Immature natural killer cell (primary cell): ENCODE measurements around the gene PRKG1. TPM values are rescaled to one million over a fixed set of nuclear protein-coding genes. Genes with fewer than 3 reads are reported as not detected.
A peak's percentile ranks its signal among the peaks of the same experiment; 100 is the strongest.

Experiments
- DNase-seq, 3 donors: peaks; one replicate each; pipeline ENCODE4 v3.0.0; 2022; ENCODE audit warnings: mixed read lengths in 1 of 3
- H3K27ac Mint-ChIP-seq, 6 donors: one replicate each; pipeline ENCODE4 v1.8.0; 2020; ENCODE audit warnings: mixed read lengths in 6 of 6, mild to moderate bottlenecking in 5 of 6, inconsistent platforms in 4 of 6, moderate library complexity in 3 of 6
- H3K27me3 Mint-ChIP-seq, 3 donors: one replicate each; pipeline ENCODE4 v1.8.0; 2020 to 2021; ENCODE audit warnings: low read depth in 3 of 3, mild to moderate bottlenecking in 3 of 3, mixed read lengths in 3 of 3, moderate library complexity in 3 of 3, inconsistent platforms in 1 of 3
- H3K36me3 Mint-ChIP-seq, 3 donors: one replicate each; pipeline ENCODE4 v1.8.0; 2020; ENCODE audit warnings: mixed read lengths in 3 of 3, inconsistent platforms in 2 of 3, mild to moderate bottlenecking in 2 of 3
- H3K4me1 Mint-ChIP-seq, 2 donors: one replicate each; pipeline ENCODE4 v1.8.0; 2020; ENCODE audit warnings: inconsistent platforms in 2 of 2, mild to moderate bottlenecking in 2 of 2, mixed read lengths in 2 of 2, moderate library complexity in 1 of 2
- H3K4me3 Mint-ChIP-seq, 5 donors: one replicate each; pipeline ENCODE4 v1.8.0; 2020; ENCODE audit warnings: mild to moderate bottlenecking in 5 of 5, mixed read lengths in 5 of 5, inconsistent platforms in 3 of 5, moderate library complexity in 3 of 5
- H3K9me3 Mint-ChIP-seq, 6 donors: one replicate each; pipeline ENCODE4 v1.8.0; 2020; ENCODE audit warnings: mild to moderate bottlenecking in 6 of 6, mixed read lengths in 6 of 6, inconsistent platforms in 4 of 6, moderate library complexity in 3 of 6
- polyA plus RNA-seq, 3 donors: library from polyadenylated mRNA; unstranded; fragments of 300-500 nt; fragmentation: Illumina TruSeq; gene quantifications; one replicate each; pipeline ENCODE4 v1.2.3, GENCODE V29; 2021

Gene PRKG1
- polyA plus RNA-seq, 3 donors from 2014 or later: 0.46 TPM; not detected in 2

DNA sequence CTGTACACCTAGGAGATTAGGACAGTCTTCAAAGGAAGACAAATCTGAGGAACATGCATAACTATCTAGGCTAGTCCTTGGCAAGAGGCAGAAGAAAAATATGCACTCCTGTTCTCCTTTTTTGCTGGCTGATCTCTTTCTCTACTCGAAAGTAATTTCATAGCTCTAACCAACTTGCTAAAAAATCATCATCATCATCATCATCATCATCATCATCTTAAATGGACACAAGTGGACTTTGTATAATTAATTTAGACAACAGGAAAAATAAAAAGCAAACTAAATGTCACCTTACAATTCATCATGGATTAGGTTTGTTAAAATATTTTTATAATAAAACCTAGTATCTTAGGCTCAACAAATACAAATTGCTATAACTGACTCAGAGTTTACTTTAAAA is 1192.6 kb downstream of the PRKG1 start:
- H3K27ac Mint-ChIP-seq: no peak overlapping the region
- no peak for DNase-seq

DNA sequence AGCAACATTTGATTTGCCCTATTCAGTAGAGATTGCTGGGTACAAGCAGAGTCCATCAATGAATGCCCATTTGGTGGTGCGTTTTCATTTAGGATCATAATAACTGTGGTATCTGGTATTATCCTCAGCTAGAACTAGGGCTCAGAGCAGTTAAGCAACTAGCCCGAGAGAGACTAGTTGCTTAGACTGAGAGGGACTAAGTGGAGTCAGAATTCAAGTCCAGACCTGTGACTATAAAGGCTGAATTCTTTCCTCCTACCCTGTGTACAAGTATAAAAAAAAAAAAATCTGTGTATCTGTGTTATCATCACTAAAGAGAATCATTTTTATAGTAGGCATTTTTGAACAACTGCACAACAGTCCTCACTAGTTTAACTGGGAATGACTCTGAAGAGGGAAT is 1194.5 kb downstream of the PRKG1 start:
- Mint-ChIP-seq H3K4me1 (no peaks in the 10 kb centered on the region), H3K4me3 (no peak overlapping the region), H3K27ac (no peak overlapping the region), H3K36me3 (no peaks in the 10 kb centered on the region), H3K27me3 (no peaks in the 10 kb centered on the region), H3K9me3 (peaks cover 0 to 3% (median 0%) of the 10 kb centered on the region in 6 donors)
- DNase-seq: no peak

More for the DNA sequence above, 1192.6 kb downstream of the PRKG1 start:
- H3K4me3 Mint-ChIP-seq: no peak overlapping the region
- no peaks in the 10 kb centered on the region for H3K27me3 Mint-ChIP-seq
- no peaks in the 10 kb centered on the region for H3K4me1 Mint-ChIP-seq
- no peaks in the 10 kb centered on the region for H3K36me3 Mint-ChIP-seq
- H3K9me3 Mint-ChIP-seq: peaks cover 0 to 3% (median 0%) of the 10 kb centered on the region in 6 donors

DNA sequence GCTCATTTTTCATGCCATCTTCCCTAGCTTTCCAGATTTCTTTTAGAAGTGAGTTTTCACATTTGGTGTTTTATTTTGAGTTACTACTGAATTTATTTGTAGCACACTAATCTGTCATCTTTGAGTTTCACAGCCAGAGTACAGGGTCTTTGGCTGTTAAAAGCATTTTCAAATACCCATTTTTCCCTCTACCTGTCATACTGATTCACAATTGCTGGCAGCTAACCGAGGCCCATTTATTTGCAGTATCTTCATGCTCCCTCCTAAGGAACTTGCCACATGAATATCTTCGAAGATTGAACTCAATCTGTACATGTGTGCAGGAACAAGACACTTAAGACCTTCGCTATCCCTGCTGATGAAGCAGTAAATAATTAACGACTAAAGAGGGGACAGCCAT is 1194.9 kb downstream of the PRKG1 start:
- no peak for DNase-seq
- Mint-ChIP-seq H3K36me3 (no peaks in the 10 kb centered on the region), H3K9me3 (peaks cover 0 to 4% (median 0%) of the 10 kb centered on the region in 6 donors), H3K27ac (no peak overlapping the region), H3K27me3 (no peaks in the 10 kb centered on the region), H3K4me3 (no peak overlapping the region), H3K4me1 (no peaks in the 10 kb centered on the region)

DNA sequence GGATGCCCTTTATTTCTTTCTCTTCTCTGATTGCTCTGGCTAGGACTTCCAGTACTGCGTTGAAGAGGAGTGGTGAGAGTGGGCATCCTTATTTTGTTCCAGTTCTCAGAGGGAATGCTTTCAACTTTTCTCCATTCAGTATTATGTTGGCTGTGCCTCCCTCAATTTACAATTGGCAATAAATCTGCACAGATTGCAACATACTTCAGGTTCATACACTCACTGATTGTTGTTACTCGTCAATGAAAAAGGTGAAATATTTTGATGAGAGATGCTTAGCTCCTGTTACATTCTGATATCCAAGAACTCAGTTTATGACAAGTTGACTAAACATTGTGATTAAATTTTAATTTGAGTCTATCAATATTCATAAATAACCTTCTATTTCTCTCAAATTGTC is 1201.9 kb downstream of the PRKG1 start:
- no peaks in the 10 kb centered on the region for H3K4me1 Mint-ChIP-seq
- H3K27me3 Mint-ChIP-seq: peaks cover 0 to 2% (median 2%) of the 10 kb centered on the region in 3 donors
- H3K9me3 Mint-ChIP-seq: peaks cover 4 to 24% (median 9%) of the 10 kb centered on the region in 6 donors
- no peak overlapping the region for H3K27ac Mint-ChIP-seq
- H3K36me3 Mint-ChIP-seq: no peaks in the 10 kb centered on the region
- DNase-seq: no peak
- no peak overlapping the region for H3K4me3 Mint-ChIP-seq

DNA sequence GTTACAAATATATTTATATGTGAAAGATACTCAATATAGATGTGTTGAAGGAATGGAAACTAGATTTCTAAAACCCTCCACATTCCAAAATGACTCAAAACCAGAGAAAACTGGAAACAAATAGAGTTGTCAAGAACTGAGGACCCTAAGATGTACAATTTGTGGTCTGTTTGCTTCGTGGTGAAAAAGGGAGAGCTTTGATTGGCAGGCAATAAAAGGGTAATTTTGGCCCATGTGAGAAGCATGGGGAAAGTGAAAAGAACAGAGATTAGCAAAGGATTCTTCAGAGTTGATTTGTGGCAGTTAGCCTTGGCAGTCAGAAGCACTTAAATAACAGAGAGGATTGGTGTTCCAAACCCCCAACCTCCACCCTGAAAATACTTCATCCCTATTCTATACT is 1202.7 kb downstream of the PRKG1 start:
- no peak overlapping the region for H3K27ac Mint-ChIP-seq

DNA sequence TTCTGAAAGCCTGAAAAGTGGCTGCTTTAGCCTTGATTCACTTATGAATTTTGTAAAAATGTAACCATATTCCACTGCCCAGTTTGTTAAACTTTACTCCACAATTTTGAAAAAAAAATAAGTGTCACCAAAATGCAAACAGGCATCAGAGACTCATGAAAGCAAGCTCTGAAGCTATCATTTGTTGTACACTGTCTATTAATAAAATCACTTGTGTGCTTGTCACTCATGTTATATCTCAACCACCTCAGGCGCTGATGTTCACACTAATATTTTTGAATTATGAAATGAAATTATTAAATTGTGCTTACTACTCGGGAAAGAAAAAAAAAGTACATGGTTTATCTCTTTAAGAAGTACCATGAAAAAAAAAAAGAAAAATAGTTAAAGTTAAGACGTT is 1205.3 kb downstream of the PRKG1 start:
- H3K27ac Mint-ChIP-seq: no peak overlapping the region
- peaks cover 4 to 24% (median 13%) of the 10 kb centered on the region in 6 donors for H3K9me3 Mint-ChIP-seq
- peaks cover 0 to 2% (median 2%) of the 10 kb centered on the region in 3 donors for H3K27me3 Mint-ChIP-seq
- H3K36me3 Mint-ChIP-seq: no peaks in the 10 kb centered on the region
- H3K4me1 Mint-ChIP-seq: no peaks in the 10 kb centered on the region
- DNase-seq: no peak
- H3K4me3 Mint-ChIP-seq: no peak overlapping the region

More for the DNA sequence above, 1202.7 kb downstream of the PRKG1 start:
- Mint-ChIP-seq H3K4me3 (no peak overlapping the region), H3K4me1 (no peaks in the 10 kb centered on the region), H3K9me3 (peaks cover 4 to 24% (median 9%) of the 10 kb centered on the region in 6 donors), H3K27me3 (peaks cover 0 to 2% (median 2%) of the 10 kb centered on the region in 3 donors), H3K36me3 (no peaks in the 10 kb centered on the region)
- no peak for DNase-seq

DNA sequence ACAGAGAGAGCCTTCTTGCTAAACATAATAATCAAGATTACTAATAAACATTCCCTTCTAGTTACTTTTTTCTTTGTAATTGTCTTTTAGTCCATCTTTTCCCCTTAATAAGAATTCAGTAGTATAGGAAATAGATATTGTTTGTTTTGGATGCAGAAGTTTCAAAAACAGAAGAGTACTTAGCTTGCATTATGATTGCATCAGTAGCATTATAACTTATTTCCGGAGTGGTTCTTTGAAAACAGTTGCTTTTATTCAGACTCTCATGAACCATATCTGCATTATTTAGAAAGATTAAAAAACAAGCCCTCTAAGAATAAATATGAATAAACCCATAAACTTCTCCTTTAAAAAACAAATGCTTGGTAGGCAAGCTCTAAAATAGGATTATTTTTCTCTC is 1205.8 kb downstream of the PRKG1 start:
- peaks cover 4 to 24% (median 14%) of the 10 kb centered on the region in 6 donors for H3K9me3 Mint-ChIP-seq
- no peaks in the 10 kb centered on the region for H3K4me1 Mint-ChIP-seq
- H3K4me3 Mint-ChIP-seq: no peak overlapping the region
- no peak for DNase-seq
- peaks cover 0 to 6% (median 2%) of the 10 kb centered on the region in 3 donors for H3K27me3 Mint-ChIP-seq
- H3K36me3 Mint-ChIP-seq: no peaks in the 10 kb centered on the region
- no peak overlapping the region for H3K27ac Mint-ChIP-seq

DNA sequence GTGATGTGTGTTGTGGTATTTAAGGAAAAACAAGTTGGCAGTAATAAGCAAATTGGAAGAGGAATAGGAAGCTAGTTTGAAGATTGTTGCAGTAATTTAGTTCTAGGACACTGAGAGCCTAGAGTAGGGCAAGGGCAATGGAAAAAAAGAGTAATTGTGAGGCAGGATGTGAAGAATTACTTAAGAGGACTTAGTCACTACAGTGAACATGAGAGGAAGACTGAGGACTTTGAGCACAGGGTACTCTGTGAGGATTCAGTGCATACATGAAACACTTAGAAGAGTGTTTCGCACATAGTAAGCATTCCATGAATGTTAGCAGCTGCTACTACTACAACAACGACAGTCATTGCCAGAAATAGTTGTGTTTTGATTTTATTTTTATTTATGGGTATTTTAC is 1208.9 kb downstream of the PRKG1 start:
- no peak overlapping the region for H3K27ac Mint-ChIP-seq
- no peak overlapping the region for H3K4me3 Mint-ChIP-seq
- no peaks in the 10 kb centered on the region for H3K36me3 Mint-ChIP-seq
- H3K4me1 Mint-ChIP-seq: no peaks in the 10 kb centered on the region
- peaks cover 0 to 4% (median 0%) of the 10 kb centered on the region in 3 donors for H3K27me3 Mint-ChIP-seq
- no peak for DNase-seq
- H3K9me3 Mint-ChIP-seq: peaks cover 0 to 9% (median 3%) of the 10 kb centered on the region in 6 donors

DNA sequence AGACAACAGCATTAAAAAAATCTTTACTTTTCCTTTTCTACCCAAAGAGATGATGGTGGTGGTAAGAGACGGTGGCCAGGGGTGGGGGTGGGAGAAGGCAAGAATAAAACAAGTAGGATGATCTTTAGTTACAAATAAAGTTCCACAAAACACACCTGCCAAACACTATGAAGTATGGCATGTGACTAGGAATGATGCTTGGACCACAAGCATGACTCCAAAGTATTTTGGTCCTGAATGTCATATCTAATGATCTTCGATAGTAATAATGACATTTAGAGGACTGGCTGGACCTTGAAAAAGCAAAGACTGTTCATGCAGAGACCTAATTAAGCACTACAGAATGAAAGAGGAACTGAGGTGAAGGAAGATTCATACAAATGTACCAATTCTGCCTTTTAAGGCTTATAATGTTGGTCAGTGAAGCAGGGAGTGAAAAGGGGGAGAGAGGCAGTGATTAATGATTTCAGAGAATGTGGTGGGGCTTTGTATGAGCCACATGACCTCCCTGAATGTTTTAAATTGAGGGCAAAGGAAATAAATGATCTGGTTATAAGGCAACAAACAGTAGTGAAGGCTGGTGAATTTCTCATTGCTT is 1210.2 kb downstream of the PRKG1 start:
- no peak for DNase-seq
- H3K36me3 Mint-ChIP-seq: no peaks in the 10 kb centered on the region
- H3K9me3 Mint-ChIP-seq: peaks cover 0 to 9% (median 2%) of the 10 kb centered on the region in 6 donors
- no peak overlapping the region for H3K27ac Mint-ChIP-seq
- peaks cover 0 to 4% (median 0%) of the 10 kb centered on the region in 3 donors for H3K27me3 Mint-ChIP-seq
- H3K4me3 Mint-ChIP-seq: no peak overlapping the region
- H3K4me1 Mint-ChIP-seq: no peaks in the 10 kb centered on the region

DNA sequence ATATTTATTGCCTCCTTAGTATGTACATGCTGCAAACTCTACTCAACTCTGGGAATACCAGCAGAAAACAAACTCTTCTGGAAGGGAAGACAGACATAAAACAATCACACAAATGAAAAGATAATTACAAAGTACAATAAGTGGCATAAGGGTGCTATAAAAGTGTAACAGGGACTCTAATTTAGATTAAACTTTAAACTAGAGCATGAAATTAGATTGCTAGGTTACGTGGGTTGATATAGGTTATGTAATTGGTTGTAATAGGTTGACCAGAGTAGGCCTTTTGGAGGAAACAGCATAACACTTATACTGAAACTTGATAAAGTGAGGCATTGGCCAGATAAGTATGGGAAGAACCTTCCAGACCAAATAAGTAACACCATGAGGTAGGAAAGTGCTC is 1213.6 kb downstream of the PRKG1 start:
- H3K27ac Mint-ChIP-seq: no peak overlapping the region
- H3K36me3 Mint-ChIP-seq: no peaks in the 10 kb centered on the region
- DNase-seq: no peak
- H3K4me1 Mint-ChIP-seq: no peaks in the 10 kb centered on the region
- H3K27me3 Mint-ChIP-seq: peaks cover 0 to 4% (median 0%) of the 10 kb centered on the region in 3 donors
- H3K9me3 Mint-ChIP-seq: peaks cover 0 to 7% (median 1%) of the 10 kb centered on the region in 6 donors
- H3K4me3 Mint-ChIP-seq: no peak overlapping the region

DNA sequence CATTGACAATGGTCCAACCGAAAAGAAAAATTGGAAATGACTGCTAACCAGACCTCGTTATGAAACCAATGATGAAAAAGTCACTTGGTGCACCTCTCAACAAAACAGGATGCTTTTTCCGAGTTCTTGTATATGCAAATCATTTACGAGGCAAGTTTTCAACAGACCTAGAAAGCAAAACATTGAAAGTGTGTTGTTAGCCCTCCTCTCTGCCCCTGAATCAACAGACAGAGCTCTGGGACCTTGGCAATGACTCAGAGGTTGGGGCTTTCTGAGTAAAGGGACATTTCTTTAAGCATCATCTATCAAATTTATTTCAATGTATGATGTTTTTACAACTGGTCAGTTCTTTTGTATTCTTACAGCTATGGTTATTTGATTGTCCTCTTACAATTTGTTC is 1223.5 kb downstream of the PRKG1 start:
- Mint-ChIP-seq H3K27me3 (peaks cover 0 to 1% (median 0%) of the 10 kb centered on the region in 3 donors), H3K36me3 (no peaks in the 10 kb centered on the region), H3K4me1 (no peaks in the 10 kb centered on the region), H3K27ac (no peak overlapping the region), H3K4me3 (no peak overlapping the region), H3K9me3 (peaks cover 0 to 9% (median 2%) of the 10 kb centered on the region in 6 donors)
- DNase-seq: no peak

DNA sequence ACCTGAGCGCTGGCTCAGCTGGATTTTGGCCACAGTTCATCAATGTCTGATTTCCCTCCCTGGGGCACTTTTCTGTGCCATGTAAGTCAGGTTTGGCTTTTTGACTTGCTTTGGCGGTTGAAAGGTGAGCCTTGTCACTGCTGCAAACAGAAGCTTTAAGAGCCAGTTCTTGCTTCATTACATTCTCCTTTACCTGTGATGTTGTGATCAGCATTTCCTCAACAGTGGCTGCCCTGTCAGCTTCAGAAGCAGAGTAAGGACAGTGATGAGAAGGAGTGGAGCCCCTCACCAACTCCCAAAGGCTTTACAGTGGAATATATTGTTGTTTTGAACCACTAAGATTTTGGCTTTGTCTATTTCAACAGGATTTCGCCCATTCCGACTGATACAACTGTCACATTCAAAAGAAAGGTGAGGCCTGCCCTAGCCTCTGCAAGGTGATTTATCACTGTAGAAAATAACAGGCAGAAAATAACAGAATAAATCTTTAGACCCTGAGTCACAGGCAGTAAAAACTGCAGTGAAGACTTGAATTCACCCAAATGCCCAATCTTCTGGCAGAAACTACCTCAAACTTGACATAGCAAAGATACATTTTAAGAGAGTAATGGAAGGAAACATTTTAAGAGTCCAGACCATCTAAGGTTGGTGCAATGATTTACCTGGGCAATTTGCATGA is 1226.5 kb downstream of the PRKG1 start:
- Mint-ChIP-seq H3K36me3 (no peaks in the 10 kb centered on the region), H3K9me3 (peaks cover 0 to 3% (median 0%) of the 10 kb centered on the region in 6 donors), H3K27me3 (peaks cover 0 to 1% (median 0%) of the 10 kb centered on the region in 3 donors), H3K27ac (no peak overlapping the region), H3K4me3 (no peak overlapping the region), H3K4me1 (no peaks in the 10 kb centered on the region)
- DNase-seq: no peak

DNA sequence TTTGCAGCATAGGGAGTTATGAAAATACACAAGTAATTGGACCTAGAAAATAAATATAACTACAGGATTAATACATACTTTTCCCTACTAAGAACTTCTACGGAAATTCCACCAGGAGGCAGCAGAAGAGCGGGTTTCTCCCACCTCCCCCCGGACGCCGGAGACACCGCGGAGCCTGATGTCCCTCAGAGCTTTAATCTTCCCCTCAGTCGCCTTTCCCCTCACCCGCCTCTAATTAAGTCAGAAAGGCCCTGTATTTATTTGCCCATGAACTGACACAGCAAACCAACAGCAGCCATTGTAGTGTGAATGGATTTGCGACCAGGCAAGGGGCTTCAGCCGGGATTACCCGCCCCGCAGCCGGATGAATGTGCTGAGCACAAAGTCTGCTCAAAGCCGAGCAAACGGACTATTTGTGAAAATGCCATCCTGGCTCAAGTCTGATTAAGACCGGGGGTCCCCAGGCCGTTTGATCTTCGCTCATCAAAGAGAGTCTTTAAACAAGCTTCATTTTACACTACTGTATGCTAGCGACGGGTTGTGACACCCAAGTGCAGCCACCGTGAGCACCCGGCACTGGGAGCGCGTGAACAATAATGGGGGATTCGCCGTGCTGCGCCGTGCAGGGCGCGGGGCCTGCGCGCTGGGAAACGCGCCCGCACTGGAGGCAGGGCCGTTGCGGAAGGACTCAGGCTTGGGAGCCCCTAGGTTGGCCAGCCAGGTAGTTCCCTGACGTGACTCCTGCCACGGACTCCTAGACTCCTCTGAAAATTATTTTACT is 1234.2 kb downstream of the PRKG1 start:
- peaks cover 0 to 3% (median 0%) of the 10 kb centered on the region in 3 donors for H3K36me3 Mint-ChIP-seq
- peaks cover 5 to 15% (median 10%) of the 10 kb centered on the region in 3 donors for H3K27me3 Mint-ChIP-seq
- H3K4me3 Mint-ChIP-seq: peak overlapping the region; percentile 67 to 82 (median 77)
- peaks cover 0 to 6% (median 1%) of the 10 kb centered on the region in 6 donors for H3K9me3 Mint-ChIP-seq
- DNase-seq: peak; percentile 15 to 54 (median 36)
- H3K27ac Mint-ChIP-seq: no peak overlapping the region
- peaks cover 15 to 22% of the 10 kb centered on the region in 2 donors for H3K4me1 Mint-ChIP-seq

DNA sequence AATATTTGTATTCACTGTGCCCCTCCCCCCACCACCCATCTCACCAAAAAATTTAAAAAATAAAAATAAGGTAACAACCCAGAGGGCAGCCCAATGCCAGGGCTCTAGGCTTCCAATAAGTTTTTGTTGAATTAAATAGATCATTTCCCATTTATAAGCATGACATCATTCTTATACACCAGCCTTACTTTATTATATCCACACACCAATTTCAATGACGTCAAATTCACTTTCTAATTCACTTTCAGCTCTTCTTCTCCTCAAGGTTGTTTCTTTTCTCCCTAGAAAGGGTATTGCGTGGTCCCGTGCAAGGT is 1238.6 kb downstream of the PRKG1 start:
- H3K4me3 Mint-ChIP-seq: peak overlapping the region; percentile 22 to 73 (median 53)
- peaks cover 11 to 26% (median 13%) of the 10 kb centered on the region in 3 donors for H3K27me3 Mint-ChIP-seq
- H3K9me3 Mint-ChIP-seq: peaks cover 0 to 11% (median 1%) of the 10 kb centered on the region in 6 donors
- H3K27ac Mint-ChIP-seq: no peak overlapping the region
- DNase-seq: no peak
- H3K36me3 Mint-ChIP-seq: peaks cover 0 to 3% (median 0%) of the 10 kb centered on the region in 3 donors
- peaks cover 26 to 35% of the 10 kb centered on the region in 2 donors for H3K4me1 Mint-ChIP-seq
